Stimulated activated CD8-positive, alpha-beta memory T cell treated with anti-CD3 and anti-CD28 coated beads, Interleukin-4, amount 100 ng/mL, for 1 hour (primary cell): ENCODE measurements around the gene KCNAB3.

Experiments
- DNase-seq, 2 donors: peaks; one replicate each; pipeline ENCODE4 v3.0.0-alpha.2; 2020; ENCODE audit warnings: low read depth in 2 of 2, low spot score in 1 of 2

KCNAB3 gene

DNA sequence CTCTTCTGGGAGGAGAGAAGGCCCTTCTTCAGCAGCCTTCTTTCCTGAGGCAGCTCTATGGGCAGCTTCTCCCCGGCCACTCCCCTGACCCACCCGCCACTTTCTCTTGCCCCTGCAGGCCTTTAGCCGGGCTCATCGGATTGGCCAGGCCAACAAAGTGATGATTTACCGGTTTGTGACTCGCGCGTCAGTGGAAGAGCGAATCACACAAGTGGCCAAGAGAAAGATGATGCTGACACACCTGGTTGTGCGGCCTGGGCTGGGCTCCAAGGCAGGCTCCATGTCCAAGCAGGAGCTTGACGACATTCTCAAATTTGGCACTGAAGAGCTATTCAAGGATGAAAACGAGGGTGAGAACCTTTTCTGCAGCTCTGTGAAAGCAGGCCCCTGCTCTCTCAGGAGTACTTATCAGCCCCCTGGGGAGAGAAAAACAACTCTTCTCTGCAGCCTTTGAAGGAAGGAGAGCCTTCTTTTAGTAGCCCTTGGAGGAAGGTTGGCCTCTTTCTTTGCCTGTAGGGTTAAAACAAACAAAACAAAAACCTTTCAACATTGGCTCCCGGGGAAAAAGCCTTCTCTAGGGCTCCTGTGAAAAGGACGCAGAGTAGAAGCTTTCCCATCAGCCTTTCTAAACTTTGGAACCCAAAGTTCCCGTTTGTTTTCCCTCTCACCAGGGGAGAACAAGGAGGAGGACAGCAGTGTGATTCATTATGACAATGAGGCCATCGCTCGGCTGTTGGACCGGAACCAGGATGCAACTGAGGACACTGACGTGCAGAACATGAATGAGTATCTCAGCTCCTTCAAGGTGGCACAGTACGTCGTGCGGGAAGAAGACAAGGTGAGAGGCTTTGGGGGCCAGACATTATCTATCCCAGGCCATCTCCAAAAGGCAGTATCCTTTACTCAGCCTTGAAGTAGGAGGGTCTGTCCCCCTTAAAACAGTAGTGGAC lies 26.2 kb downstream of the KCNAB3 start:
- DNase-seq = no peak

DNA sequence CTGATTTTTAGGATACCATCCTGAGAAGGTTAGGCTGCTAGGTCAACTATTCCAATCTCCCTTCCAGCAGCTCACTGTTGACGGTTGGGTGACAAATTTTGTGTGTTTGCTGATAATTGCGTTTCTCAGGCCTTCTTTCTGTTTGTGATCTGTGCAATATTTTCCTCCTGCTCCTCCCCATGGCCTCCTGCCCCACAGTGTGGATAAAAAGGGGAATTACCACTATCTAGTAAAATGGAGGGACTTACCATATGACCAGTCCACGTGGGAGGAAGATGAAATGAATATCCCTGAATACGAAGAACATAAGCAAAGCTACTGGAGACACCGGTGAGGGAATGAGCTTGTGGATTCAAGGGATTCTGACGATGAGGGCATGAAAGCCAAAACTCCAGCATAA lies 31.9 kb downstream of the KCNAB3 start:
- no peak for DNase-seq

DNA sequence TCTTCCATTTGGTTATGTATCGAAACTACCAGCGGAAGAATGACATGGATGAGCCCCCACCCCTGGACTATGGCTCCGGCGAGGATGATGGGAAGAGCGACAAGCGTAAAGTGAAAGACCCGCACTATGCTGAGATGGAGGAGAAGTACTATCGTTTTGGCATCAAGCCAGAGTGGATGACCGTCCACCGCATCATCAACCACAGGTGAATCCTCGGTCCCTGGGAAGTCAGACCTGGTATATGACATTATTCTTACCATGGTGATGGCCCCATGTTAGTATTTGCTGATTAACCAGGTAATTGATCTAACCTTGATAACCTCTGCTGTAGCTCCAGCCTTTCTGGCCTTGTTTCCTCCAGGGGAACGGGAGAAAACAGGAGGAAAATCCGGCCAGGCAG lies 32.6 kb downstream of the KCNAB3 start:
- DNase-seq = no peak

DNA sequence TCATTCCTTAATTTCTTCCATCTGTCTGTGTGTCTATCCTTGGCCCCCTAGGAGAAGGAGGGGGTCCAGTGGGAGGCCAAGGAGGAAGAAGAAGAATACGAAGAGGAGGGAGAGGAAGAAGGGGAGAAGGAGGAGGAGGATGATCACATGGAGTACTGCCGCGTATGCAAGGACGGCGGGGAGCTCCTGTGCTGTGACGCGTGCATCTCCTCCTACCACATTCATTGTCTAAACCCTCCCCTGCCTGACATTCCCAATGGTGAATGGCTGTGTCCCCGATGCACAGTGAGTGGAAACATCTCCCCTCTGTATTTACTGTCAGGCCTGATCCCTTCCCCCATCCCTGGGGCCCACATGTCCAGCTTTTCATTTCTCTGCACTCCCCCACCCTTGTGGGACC lies 34.8 kb downstream of the KCNAB3 start:
- DNase-seq = no peak

DNA sequence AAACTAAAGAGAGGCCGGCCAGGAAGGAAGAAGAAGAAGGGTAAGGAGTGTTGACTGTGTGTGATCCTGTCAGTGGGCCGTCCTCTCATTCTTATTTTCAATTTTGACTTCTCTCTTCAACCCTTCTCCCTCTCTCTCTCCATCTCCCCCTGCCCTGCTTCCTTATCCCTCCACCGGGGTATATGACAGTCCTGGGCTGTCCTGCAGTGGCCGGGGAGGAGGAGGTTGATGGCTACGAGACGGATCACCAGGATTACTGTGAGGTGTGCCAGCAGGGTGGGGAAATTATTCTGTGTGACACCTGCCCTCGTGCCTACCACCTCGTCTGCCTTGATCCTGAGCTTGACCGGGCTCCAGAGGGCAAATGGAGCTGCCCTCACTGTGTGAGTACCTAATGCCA lies 35.4 kb downstream of the KCNAB3 start:
- no peak for DNase-seq

DNA sequence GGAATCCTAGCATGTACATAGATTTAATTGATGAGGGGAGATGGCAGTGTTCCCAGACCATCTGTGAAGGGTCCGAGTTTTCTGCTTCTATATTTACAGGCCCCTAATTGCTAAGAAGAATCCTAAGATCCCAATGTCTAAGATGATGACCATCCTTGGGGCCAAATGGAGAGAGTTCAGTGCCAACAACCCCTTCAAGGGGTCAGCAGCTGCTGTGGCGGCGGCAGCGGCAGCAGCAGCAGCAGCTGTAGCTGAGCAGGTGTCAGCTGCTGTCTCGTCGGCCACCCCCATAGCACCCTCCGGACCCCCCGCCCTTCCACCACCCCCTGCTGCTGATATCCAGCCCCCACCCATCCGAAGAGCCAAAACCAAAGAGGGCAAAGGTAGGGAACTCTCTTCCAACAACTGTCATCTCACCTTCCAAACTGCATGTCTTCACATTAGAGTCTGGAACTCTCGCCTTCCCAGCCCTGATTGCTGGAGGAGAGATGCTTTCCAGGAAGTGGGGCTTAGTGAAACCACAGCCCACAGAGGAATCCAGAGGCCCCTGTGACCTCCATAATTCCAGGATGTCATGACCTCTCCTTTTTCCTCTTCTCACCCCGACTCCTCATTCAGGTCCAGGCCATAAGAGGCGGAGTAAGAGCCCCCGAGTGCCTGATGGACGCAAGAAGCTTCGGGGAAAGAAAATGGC lies 36.3 kb downstream of the KCNAB3 start:
- DNase-seq = no peak

DNA sequence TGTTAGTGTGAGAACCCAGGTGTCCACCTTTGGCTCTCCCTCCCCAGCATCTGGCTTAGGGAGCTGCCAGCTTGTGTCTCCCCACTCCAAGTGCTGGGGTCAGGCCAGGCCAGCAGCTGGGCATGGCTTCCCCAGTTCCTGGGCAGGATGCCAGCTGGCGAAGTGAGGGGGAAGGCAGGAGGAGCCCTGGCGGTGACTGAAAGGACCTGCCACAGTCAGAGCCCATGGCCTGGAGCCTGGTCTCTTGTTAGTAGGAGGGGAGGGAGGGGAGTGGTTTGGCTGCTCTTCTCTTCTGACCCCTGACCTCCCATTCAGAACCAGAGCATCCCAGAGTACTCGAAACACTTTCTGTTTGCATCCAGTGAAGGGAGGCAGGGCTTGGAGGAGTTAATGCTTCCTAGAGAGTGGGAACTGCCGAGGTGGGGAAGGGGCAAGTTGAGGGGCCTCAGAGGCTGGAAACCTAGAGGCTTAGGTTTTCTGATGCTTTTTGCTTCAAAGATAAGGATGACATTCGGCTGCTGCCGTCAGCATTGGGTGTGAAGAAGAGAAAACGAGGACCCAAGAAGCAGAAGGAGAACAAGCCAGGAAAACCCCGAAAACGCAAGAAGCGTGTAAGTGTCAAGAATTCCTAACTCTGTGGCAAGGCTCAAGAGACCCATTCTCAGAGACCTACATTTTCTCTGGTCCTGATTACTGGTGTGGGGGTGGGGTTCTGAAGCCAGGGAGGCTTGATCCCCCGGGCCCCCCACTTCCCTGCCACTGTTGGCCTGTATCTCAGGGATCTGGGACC lies 40.3 kb downstream of the KCNAB3 start:
- DNase-seq = peak in 1 of 2 donors; percentile 3

DNA sequence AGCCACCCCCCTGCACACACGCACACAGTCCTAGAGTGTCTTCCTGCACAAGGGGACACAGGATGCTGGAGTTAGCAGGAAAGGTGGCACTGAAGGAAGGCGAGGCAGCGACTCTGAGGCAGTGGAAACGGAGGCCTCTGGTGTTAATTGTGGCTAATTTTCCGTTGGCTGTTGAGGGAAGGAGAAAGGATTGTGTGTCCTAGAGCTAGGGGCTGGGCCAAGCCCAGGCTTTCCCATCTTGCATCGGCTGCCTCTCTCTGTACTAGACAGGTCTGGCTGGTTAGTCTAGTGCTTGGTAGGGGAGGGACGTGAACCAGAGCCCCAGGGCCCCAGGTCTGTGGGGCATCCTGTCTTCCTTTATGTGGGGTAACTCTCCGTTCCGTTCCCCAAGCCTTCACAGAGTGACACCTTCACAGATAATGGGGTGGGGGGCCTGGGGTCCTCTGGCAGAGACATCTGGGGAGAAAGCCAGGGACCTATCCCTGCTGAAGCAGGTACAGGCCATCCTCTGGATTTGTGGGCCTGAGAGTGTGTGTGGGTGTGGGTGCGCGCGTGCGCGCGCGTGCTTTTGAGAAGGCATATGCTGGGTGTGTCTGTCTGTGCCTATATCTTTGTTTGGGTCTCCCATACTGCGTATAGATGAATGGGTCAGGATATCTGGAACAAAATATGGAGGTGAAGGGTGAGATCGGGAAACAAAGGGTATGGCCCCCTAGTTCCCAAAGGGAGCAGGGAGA lies 41.3 kb downstream of the KCNAB3 start, which contains the start of gene CHD3:
TSS of gene CHD3 (plus strand) at position 606 of the 737 bp plus-strand sequence. CDS start 212 bp downstream, outside the sequence.
- DNase-seq = peak in 1 of 2 donors; percentile 2

DNA sequence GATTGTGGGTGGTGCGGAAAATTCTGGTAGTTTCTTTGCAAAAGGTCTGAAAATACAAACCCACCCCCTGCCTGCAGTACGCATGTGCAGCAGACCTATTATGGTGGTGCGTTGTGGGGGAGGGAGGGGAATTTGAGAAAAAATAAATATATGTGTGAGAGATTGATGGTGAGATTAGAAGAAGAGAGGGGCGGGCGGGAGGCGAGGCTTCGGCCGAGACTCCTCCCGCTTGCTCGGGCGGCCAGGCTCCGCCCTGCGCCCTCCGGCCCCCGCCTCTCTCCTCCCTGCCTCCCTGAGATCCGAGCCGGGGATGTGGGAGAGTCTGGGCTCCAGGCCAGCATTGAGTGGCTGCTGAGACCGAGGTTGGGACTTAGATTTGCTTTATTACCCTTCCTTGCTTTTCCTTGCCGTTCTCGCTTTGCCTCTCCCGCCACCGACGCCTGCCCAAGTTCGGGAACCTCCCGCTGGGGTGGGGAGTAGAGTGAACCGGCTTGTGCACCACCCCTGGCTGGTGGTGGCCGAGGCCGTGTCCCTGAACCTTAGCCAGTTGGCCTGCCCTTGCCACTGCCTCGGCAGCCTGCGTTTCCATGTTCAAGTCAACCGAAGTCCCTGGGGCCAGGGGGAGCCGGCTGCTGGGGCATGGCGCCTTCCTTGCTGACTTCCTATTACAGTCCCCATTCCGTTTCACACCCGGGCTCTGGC lies 42.0 kb downstream of the KCNAB3 start:
- DNase-seq = peak in 1 of 2 donors; percentile 80

DNA sequence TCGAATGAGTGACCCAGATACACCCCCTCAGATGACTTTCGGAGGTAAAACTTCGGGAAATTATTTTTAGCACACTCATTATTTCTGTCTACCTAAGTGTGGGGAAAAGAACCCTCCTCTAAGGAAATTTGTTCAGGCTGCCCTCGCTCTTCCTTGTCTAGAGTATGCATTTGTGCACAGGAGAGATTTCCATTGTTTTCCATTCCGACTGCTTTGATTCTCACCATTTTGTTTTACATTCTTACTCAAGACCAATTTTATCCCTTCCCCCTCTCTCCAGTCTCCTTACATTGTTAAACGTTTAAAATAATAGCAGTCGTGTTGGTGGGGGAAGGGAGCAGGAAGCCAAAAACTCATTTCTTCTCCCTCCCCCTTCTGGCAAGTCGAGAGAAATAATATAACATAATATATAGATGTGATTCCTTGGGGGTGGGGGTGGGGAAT lies 42.6 kb downstream of the KCNAB3 start:
- DNase-seq = no peak

DNA sequence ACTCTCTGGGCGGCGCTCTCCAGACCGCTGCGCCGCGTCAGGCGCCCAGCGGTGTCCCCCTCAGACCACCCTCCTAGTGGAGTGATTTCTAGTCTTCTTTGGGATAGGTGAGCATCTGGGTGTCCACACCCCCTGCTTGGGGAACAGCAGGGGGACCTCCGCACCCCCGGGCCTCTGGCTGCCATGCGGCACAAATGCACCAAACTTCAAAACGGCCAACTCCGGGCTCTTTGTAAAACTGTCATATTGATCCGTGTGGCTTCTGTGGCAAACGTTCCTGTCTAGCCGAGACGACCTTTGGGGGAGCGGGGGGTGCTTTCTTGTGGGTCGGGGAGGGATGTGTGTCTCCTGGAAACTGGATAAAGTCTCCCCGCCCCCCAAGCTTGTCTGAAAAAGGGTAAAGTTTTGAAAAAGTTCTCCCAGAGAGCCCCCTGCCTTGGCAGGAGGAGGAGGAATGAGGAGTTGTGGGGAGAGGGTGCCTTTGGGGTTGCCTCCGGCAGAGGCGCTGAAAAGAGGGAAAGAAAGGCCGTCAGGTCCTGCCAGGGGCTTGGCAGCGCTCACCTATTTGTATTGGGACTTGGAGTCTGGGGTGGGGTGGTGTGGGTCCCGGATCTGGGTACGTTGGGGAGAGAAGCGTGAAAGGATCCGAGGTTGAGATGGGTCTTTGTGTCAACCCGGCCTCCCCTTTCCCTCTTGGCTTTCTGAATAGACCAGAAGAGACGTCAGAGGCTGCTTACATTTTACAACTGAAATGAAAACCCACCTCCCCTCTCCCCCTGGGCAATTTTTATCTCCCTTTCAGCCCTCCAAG lies 43.2 kb downstream of the KCNAB3 start:
- DNase-seq = peak in 1 of 2 donors; percentile 25

DNA sequence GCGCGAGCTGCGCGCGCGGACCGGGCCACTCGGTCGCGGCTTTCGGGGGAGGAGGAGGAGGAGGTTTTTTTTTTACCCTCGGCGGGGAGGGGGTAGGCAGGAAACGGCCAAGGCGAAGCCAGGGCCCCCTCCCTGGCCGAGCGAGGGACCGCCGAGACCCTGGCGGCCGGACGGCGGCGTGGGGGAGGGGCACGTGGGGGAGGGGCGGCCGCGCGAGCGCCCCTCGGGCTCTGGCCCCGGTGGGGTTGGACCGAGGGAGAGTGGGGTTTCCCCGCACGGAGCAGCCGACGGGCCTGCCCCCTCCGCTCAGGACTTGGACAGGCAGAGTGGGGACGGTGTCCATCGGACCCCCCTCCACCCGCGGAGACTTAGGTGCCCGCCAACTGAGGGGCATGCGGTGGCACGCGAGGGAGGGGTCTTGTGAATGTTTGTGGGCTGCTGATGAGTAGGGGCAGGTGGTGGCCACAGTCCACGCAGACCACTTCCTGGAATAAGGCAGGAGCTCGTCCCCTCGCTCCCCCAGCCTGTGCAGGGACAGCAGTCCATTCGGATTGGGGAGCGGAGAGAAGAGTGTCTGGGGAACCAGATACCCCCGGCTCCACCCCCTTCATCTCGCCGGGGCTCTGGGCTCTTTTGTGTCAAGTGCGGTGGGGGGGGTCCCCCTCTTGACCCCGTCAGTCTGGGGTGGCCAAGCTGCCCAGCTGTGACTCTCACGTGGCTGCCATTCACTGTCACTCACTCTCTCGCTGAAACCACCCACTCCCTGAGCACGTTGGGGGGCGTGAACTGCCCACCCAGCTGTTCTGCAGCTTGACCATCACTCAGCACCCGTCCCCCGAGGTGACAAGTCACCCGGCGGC lies 44.1 kb downstream of the KCNAB3 start:
- DNase-seq = peak in 1 of 2 donors; percentile 13

DNA sequence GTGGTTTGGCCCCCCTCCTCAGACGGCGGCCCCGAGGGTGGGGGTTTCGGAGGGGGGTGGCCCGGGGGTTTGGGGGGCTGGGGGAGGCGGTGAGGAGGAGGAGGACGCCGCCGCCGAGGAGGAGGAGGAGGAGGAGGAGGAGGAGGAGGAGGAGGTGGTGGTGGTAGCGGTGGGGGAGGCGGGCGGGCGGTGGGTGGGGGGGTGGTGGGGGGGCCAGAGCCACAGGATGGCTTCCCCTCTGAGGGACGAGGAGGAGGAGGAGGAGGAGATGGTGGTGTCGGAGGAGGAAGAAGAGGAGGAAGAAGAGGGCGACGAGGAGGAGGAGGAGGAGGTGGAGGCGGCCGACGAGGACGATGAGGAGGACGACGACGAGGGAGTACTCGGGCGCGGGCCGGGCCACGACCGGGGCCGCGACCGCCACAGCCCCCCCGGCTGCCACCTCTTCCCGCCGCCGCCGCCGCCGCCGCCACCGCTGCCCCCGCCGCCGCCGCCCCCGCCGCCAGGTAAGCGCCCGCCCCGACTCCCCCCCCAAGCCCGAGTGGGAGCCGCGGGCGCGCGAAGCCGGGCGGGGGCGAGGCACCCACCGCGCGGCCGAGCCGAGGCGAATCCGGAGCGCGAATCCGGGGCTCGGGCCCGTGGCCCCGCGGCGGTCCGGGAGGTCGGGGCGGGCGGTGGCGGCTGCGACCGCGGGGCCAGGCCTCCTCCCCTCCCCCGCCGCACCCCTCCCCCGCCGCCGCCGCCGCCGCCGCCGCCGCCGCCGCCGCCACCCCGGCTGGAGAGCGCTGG lies 44.9 kb downstream of the KCNAB3 start:
- peak in 1 of 2 donors; percentile 15 for DNase-seq

DNA sequence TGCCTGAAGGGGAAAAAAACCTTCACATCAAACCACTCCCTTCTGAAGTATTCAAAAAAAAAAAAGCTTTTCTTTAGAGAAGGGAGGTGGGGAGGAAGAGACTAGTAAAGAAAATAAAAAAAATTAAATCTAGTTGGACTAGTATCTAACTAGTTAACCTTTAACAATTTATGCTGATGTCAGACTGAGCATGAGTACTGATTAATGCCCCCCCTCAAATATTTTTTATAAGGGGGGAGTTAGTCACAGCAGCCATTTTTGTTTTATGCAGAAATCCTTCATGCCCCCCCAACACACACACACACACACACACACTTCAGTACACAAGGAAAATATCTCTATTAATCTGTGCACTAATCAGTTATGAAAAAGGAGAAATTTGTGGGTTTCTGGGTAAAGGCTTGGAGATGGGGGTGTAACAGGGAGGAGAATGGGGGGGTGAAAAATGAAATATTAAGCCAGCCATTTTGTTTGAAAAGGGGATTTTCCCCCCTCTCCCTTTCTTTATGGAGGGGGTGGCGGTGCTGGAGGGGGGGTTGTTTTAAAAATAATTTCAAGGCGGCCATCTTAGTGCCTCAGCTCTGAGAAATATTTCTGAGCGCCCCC lies 45.8 kb downstream of the KCNAB3 start:
- no peak for DNase-seq

DNA sequence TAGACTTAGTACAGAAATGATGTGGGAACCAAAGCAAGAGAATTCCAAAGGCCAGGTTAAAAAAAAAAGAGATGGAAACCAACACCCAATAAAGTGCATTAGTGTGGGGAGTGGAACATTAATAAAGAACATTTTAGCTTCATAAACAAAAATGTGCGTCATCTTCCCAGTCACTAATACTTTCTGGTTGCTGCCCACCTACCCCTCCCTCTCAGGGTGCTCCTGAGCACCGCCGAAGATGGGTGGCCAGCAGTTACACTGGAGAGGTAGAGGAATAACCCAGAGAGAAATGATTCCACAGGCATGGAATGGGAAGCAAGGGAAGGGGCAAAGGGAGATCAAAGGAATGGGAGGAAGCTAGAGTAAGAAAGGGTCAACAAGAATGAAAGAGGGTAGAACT lies 47.0 kb downstream of the KCNAB3 start:
- no peak for DNase-seq

DNA sequence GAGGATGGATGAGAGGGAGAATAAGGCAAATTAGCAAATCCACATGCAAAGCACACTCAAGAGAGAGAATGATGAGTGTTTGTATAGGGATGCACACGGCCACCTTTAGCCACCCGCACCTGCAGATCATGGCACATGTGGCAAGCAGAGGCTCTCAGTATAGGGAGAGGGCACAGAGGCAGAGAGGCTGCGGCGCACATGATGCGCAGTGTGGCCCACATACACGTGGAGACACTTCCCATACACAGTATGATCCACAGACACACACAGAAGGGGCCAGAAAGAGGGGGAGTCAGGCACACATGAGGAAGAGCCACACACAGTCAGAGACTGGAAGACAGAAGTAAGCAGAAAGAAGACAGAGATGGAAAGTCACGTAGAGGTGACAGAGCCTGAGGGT lies 47.6 kb downstream of the KCNAB3 start:
- no peak for DNase-seq
